ENCODE data around the gene LRRC59. TPM values are rescaled to one million over a fixed set of nuclear protein-coding genes. Genes with fewer than 3 reads are reported as not detected.

LRRC59 gene
- total RNA-seq, 1 experiment from 2014 or later: 108 TPM

DNA sequence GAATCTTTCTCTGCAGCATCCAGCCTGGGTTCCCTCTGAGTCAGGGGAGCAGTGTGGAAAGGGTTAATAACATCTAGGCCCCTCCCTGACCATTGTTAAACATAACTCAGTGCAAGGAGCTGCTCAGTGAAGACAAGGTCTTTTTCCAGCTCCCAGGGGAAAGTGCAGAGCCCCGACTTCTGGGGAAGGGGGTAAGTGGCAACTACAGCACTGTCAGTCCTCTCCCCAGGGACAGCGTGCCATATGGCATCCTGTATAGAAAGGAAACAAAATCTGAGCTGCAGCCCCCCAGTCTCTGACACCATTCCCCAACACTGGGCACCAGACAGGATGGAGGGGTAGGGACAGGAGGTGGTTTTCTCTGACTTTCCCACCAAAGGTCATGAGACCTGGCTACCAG is 32.2 kb downstream of the LRRC59 start:
- POLR2A ChIA-PET: interaction anchor here (1.4 kb wide), 1 partner anchor 32 kb away, joined by 3 read pairs; the partner anchor contains the start of gene LRRC59
- CTCF ChIA-PET: interaction anchor here (0.6 to 6.9 kb wide), 4 partner anchors 15 to 196 kb away, joined by 3 to 108 read pairs (median 10); partner anchors contain the start of genes COL1A1 and LRRC59
- Mint-ChIP-seq H3K27me3 (ENCODE audit: low read depth) (no peaks in the 10 kb centered on the region), H3K27ac (no peak overlapping the region), H3K9me3 (no peaks in the 10 kb centered on the region), H3K4me3 (no peak overlapping the region), H3K36me3 (peaks cover 27% of the 10 kb centered on the region), H3K4me1 (peaks cover 36% of the 10 kb centered on the region)
- DNase-seq (ENCODE audit: low spot score): no peak
- TF ChIP-seq ZNF532 (CRISPR knock-in tag; IDR thresholded peaks at IDR 0.05; ENCODE audit: borderline replicate concordance) (no peak), EMX1 (CRISPR knock-in tag; IDR thresholded peaks at IDR 0.05) (no peak), GABPB1 (CRISPR knock-in tag; IDR thresholded peaks at IDR 0.05) (no peak), ZNF317 (CRISPR knock-in tag; IDR thresholded peaks at IDR 0.05; ENCODE audit: borderline replicate concordance, low read depth) (no peak), AFF4 (CRISPR knock-in tag; IDR thresholded peaks at IDR 0.05; ENCODE audit: borderline replicate concordance) (no peak), NR2C2 (CRISPR knock-in tag; IDR thresholded peaks at IDR 0.05) (no peak), TEAD4 (CRISPR knock-in tag; IDR thresholded peaks at IDR 0.05) (no peak), ESRRA (CRISPR knock-in tag; IDR thresholded peaks at IDR 0.05; ENCODE audit: borderline replicate concordance) (no peak), GTF2I (CRISPR knock-in tag; conservative IDR thresholded peaks at IDR 0.05) (no peak), HMGA2 (CRISPR knock-in tag; IDR thresholded peaks at IDR 0.05) (no peak), ZNF138 (CRISPR knock-in tag; conservative IDR thresholded peaks at IDR 0.05) (no peak), ZNF396 (CRISPR knock-in tag; IDR thresholded peaks at IDR 0.05; ENCODE audit: borderline replicate concordance) (no peak), ETV6 (CRISPR knock-in tag; IDR thresholded peaks at IDR 0.05) (no peak), ATF3 (CRISPR knock-in tag; conservative IDR thresholded peaks at IDR 0.05) (no peak), RELA (CRISPR knock-in tag; IDR thresholded peaks at IDR 0.05; ENCODE audit: borderline replicate concordance) (no peak)
- TF ChIP-seq, protein P1, sequence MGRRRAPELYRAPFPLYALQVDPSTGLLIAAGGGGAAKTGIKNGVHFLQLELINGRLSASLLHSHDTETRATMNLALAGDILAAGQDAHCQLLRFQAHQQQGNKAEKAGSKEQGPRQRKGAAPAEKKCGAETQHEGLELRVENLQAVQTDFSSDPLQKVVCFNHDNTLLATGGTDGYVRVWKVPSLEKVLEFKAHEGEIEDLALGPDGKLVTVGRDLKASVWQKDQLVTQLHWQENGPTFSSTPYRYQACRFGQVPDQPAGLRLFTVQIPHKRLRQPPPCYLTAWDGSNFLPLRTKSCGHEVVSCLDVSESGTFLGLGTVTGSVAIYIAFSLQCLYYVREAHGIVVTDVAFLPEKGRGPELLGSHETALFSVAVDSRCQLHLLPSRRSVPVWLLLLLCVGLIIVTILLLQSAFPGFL (CRISPR knock-in tag; IDR thresholded peaks at IDR 0.05; ENCODE audit: borderline replicate concordance): no peak
- TF ChIP-seq, protein P2, sequence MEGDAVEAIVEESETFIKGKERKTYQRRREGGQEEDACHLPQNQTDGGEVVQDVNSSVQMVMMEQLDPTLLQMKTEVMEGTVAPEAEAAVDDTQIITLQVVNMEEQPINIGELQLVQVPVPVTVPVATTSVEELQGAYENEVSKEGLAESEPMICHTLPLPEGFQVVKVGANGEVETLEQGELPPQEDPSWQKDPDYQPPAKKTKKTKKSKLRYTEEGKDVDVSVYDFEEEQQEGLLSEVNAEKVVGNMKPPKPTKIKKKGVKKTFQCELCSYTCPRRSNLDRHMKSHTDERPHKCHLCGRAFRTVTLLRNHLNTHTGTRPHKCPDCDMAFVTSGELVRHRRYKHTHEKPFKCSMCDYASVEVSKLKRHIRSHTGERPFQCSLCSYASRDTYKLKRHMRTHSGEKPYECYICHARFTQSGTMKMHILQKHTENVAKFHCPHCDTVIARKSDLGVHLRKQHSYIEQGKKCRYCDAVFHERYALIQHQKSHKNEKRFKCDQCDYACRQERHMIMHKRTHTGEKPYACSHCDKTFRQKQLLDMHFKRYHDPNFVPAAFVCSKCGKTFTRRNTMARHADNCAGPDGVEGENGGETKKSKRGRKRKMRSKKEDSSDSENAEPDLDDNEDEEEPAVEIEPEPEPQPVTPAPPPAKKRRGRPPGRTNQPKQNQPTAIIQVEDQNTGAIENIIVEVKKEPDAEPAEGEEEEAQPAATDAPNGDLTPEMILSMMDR (IDR thresholded peaks at IDR 0.05): no peak
- ATAC-seq: no peak
